ENCODE measurements around the gene GLRX3.

GLRX3 gene

DNA sequence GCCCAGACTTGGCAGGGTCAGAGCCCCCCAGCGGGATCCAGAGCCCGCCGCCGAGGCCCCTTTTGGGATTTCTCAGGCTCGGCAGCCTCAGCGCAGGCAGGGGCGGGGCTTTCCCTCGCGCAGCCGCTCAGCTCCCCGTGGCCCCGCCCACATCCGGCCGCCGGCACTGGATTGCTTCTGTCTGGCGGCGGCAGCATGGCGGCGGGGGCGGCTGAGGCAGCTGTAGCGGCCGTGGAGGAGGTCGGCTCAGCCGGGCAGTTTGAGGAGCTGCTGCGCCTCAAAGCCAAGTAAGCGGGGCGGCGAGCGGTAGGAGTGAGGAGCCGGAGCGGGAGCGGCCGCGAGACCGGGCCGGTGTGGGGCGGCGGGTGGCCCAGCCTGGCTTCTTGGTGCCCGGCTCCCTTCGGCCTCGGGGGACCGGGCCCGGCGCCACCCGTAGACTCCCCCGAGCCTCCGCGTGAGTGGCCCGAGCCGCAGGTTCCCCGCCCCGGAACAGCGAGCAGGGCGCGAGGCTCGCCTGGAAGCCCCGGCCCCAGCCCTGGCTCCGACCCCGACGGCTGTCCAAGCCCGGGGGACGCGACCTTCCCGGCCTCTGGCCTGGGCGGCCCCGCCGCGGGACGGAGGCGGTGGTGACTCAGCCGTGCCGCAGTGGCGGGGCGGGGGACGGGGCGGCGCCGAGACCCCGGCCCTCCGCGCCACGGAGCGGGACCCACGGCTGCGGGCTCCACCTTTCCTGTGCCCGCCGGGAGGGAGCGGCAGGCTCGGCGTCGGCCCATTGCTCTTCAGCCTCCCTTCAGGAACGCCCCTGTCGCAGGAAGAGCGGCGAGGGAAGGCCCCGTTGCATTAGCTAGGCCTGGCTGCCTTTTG lies at the start of gene GLRX3:
TSS of gene GLRX3 (plus strand) at position 166 of the 864 bp plus-strand sequence. CDS start at position 196, 30 bp downstream.
- H3K36me3 ChIP-seq (ENCODE audit: control insufficient read depth in 2 of 2, insufficient read depth in 1 of 2, low read length in 2 of 2): peaks cover 0 to 3% of the 10 kb centered on the region in 2 experiments; a peak in 2 of 3 replicates
- H3K27ac ChIP-seq (ENCODE audit: extremely low read depth, low read depth, low read length): peak within 1 kb of the TSS; percentile 88
- H3K4me1 ChIP-seq (ENCODE audit: control insufficient read depth, insufficient read depth, low read length): peaks cover 20% of the 10 kb centered on the region
- H3K9me3 ChIP-seq (ENCODE audit: control insufficient read depth, insufficient read depth, low read depth, low read length): no peaks in the 10 kb centered on the region
- CTCF ChIA-PET: interaction anchor here (0.7 to 2.5 kb wide), 3 partner anchors 9 to 42 kb away, joined by 3 to 9 read pairs (median 6); partner anchors contain the start of gene C10orf143
- POLR2A ChIA-PET: interaction anchor here (0.6 to 4.9 kb wide), 6 partner anchors 8 to 26 kb away, joined by 3 to 127 read pairs (median 3); partner anchors contain the start of gene C10orf143
- H3K4me3 ChIP-seq (ENCODE audit: low read depth, low read length): peak within 1 kb of the TSS; percentile 80
- no peak for TF ChIP-seq PRDM1 (tag by site-specific recombination; IDR thresholded peaks at IDR 0.05)
- TF ChIP-seq, protein P1, sequence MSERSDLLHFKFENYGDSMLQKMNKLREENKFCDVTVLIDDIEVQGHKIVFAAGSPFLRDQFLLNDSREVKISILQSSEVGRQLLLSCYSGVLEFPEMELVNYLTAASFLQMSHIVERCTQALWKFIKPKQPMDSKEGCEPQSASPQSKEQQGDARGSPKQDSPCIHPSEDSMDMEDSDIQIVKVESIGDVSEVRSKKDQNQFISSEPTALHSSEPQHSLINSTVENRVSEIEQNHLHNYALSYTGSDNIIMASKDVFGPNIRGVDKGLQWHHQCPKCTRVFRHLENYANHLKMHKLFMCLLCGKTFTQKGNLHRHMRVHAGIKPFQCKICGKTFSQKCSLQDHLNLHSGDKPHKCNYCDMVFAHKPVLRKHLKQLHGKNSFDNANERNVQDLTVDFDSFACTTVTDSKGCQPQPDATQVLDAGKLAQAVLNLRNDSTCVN (tag by site-specific recombination; optimal IDR thresholded peaks at IDR 0.05): peak; percentile 74
- no peak for TF ChIP-seq ZFP3 (tag by site-specific recombination; IDR thresholded peaks at IDR 0.05; ENCODE audit: low read depth)
- TF ChIP-seq ZNF548 (tag by site-specific recombination; IDR thresholded peaks at IDR 0.05): no peak
- TF ChIP-seq, protein P2, sequence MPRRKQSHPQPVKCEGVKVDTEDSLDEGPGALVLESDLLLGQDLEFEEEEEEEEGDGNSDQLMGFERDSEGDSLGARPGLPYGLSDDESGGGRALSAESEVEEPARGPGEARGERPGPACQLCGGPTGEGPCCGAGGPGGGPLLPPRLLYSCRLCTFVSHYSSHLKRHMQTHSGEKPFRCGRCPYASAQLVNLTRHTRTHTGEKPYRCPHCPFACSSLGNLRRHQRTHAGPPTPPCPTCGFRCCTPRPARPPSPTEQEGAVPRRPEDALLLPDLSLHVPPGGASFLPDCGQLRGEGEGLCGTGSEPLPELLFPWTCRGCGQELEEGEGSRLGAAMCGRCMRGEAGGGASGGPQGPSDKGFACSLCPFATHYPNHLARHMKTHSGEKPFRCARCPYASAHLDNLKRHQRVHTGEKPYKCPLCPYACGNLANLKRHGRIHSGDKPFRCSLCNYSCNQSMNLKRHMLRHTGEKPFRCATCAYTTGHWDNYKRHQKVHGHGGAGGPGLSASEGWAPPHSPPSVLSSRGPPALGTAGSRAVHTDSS (tag by site-specific recombination; IDR thresholded peaks at IDR 0.05): no peak; the same call in 1 of the 2 replicates
- no peak for TF ChIP-seq ZNF473 (tag by site-specific recombination; IDR thresholded peaks at IDR 0.05)
- TF ChIP-seq ZNF157 (tag by site-specific recombination; IDR thresholded peaks at IDR 0.05): no peak
- peak; percentile 34; the same call in 1 of the 2 replicates for TF ChIP-seq ZNF610 (tag by site-specific recombination; IDR thresholded peaks at IDR 0.05; ENCODE audit: borderline replicate concordance)
- TF ChIP-seq SP3 (tag by site-specific recombination; IDR thresholded peaks at IDR 0.05): peak; percentile 86
- TF ChIP-seq ZNF747 (tag by site-specific recombination; IDR thresholded peaks at IDR 0.05): no peak
- no peak for TF ChIP-seq ZNF112 (tag by site-specific recombination; IDR thresholded peaks at IDR 0.05)
- no peak for TF ChIP-seq ZNF350 (tag by site-specific recombination; IDR thresholded peaks at IDR 0.05)
- TF ChIP-seq ZNF544 (tag by site-specific recombination; IDR thresholded peaks at IDR 0.05): no peak
- TF ChIP-seq ZNF239 (tag by site-specific recombination; IDR thresholded peaks at IDR 0.05): no peak
- TF ChIP-seq ZNF785 (tag by site-specific recombination; IDR thresholded peaks at IDR 0.05): no peak
- TF ChIP-seq ZNF529 (tag by site-specific recombination; IDR thresholded peaks at IDR 0.05; ENCODE audit: insufficient replicate concordance): no peak
- TF ChIP-seq, protein P3, sequence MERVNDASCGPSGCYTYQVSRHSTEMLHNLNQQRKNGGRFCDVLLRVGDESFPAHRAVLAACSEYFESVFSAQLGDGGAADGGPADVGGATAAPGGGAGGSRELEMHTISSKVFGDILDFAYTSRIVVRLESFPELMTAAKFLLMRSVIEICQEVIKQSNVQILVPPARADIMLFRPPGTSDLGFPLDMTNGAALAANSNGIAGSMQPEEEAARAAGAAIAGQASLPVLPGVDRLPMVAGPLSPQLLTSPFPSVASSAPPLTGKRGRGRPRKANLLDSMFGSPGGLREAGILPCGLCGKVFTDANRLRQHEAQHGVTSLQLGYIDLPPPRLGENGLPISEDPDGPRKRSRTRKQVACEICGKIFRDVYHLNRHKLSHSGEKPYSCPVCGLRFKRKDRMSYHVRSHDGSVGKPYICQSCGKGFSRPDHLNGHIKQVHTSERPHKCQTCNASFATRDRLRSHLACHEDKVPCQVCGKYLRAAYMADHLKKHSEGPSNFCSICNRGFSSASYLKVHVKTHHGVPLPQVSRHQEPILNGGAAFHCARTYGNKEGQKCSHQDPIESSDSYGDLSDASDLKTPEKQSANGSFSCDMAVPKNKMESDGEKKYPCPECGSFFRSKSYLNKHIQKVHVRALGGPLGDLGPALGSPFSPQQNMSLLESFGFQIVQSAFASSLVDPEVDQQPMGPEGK (tag by site-specific recombination; IDR thresholded peaks at IDR 0.05): peak; percentile 78
- TF ChIP-seq, protein P4, sequence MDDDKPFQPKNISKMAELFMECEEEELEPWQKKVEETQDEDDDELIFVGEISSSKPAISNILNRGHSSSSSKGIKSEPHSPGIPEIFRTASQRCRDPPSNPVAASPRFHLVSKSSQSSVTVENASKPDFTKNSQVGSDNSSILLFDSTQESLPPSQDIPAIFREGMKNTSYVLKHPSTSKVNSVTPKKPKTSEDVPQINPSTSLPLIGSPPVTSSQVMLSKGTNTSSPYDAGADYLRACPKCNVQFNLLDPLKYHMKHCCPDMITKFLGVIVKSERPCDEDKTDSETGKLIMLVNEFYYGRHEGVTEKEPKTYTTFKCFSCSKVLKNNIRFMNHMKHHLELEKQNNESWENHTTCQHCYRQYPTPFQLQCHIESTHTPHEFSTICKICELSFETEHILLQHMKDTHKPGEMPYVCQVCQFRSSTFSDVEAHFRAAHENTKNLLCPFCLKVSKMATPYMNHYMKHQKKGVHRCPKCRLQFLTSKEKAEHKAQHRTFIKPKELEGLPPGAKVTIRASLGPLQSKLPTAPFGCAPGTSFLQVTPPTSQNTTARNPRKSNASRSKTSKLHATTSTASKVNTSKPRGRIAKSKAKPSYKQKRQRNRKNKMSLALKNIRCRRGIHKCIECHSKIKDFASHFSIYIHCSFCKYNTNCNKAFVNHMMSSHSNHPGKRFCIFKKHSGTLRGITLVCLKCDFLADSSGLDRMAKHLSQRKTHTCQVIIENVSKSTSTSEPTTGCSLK (tag by site-specific recombination; IDR thresholded peaks at IDR 0.05): no peak
- no peak for TF ChIP-seq REPIN1 (tag by site-specific recombination; IDR thresholded peaks at IDR 0.05; ENCODE audit: low read depth)
- peak; percentile 95 for TF ChIP-seq KLF9 (tag by site-specific recombination; IDR thresholded peaks at IDR 0.05; ENCODE audit: low read depth)
- TF ChIP-seq SALL2 (tag by site-specific recombination; IDR thresholded peaks at IDR 0.05; ENCODE audit: borderline replicate concordance): no peak
- TF ChIP-seq, protein P5, sequence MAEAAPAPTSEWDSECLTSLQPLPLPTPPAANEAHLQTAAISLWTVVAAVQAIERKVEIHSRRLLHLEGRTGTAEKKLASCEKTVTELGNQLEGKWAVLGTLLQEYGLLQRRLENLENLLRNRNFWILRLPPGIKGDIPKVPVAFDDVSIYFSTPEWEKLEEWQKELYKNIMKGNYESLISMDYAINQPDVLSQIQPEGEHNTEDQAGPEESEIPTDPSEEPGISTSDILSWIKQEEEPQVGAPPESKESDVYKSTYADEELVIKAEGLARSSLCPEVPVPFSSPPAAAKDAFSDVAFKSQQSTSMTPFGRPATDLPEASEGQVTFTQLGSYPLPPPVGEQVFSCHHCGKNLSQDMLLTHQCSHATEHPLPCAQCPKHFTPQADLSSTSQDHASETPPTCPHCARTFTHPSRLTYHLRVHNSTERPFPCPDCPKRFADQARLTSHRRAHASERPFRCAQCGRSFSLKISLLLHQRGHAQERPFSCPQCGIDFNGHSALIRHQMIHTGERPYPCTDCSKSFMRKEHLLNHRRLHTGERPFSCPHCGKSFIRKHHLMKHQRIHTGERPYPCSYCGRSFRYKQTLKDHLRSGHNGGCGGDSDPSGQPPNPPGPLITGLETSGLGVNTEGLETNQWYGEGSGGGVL (tag by site-specific recombination; IDR thresholded peaks at IDR 0.05): no peak
- TF ChIP-seq ZNF560 (tag by site-specific recombination; IDR thresholded peaks at IDR 0.05; ENCODE audit: borderline replicate concordance): no peak
- no peak for TF ChIP-seq ZNF140 (tag by site-specific recombination; IDR thresholded peaks at IDR 0.05)
- TF ChIP-seq ZSCAN16 (tag by site-specific recombination; IDR thresholded peaks at IDR 0.05): no peak
- TF ChIP-seq ZNF292 (tag by site-specific recombination; IDR thresholded peaks at IDR 0.05; ENCODE audit: borderline replicate concordance, low read depth): no peak
- TF ChIP-seq, protein P6, sequence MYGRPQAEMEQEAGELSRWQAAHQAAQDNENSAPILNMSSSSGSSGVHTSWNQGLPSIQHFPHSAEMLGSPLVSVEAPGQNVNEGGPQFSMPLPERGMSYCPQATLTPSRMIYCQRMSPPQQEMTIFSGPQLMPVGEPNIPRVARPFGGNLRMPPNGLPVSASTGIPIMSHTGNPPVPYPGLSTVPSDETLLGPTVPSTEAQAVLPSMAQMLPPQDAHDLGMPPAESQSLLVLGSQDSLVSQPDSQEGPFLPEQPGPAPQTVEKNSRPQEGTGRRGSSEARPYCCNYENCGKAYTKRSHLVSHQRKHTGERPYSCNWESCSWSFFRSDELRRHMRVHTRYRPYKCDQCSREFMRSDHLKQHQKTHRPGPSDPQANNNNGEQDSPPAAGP (tag by site-specific recombination; IDR thresholded peaks at IDR 0.05): peak; percentile 56; the same call in 1 of the 2 replicates
